Measurements from ENCODE around the gene ZNF516.

GRCh38 chr18:76412010-76412817 lies 82.8 kb downstream of the ZNF516 start:
- TF ChIP-seq CTCF (IDR thresholded peaks at IDR 0.05; ENCODE audit: low read depth, low read length, missing input control), result no peak
- no peak for TF ChIP-seq EGR1 (IDR thresholded peaks at IDR 0.05; ENCODE audit: low read depth in 2 of 2)
- TF ChIP-seq MAX (IDR thresholded peaks at IDR 0.05), result no peak
- TF ChIP-seq ATF3 (IDR thresholded peaks at IDR 0.05), result no peak
- no peak for TF ChIP-seq JUND (IDR thresholded peaks at IDR 0.05)

All from liver (tissue), 3 donors.